A673 (cell line): ENCODE results near the gene CCDC102A.

Source experiments
- CTCF ChIP-seq: fragments of 300-800, 200-600 bp; sonication (generic); conservative IDR thresholded peaks from 2 replicates; pipeline ENCODE4 v1.5.1; 2017; ENCODE audit warnings: low read depth, mild to moderate bottlenecking, antibody characterized with exemption, low read length, moderate library complexity, mixed read lengths
- EZH2 ChIP-seq: fragments of 200-600 bp; sonication (generic); IDR thresholded peaks from 2 replicates; pipeline ENCODE4 v1.6.1; 2017; ENCODE audit warnings: borderline replicate concordance, low read depth, mild to moderate bottlenecking, mixed read lengths, antibody characterized with exemption, low read length; ENCODE audit not compliant: poor library complexity, severe bottlenecking

- TF ChIP-seq EZH2: no peak
- no peak for TF ChIP-seq CTCF
Observed at GRCh38 chr16:57518922-57519321, 17.4 kb downstream of the CCDC102A start.
